ENCODE data around the gene NMRK1. TPM values are rescaled to one million over a fixed set of nuclear protein-coding genes. Genes with fewer than 3 reads are reported as not detected.

Gene NMRK1
- total and polyA plus RNA-seq, 2 of the 13 experiments (the other 11 are each of a cell fraction or from before 2014, with no cell fraction given), result 9.1 to 12.9 TPM

GRCh38 chr9:75027187-75028107, 60.5 kb downstream of the NMRK1 start (continued):
- TF ChIP-seq RERE (CRISPR knock-in tag; IDR thresholded peaks at IDR 0.05; ENCODE audit: low read depth) (0 out of 2 replicates have a peak, but pooled peaks have one; percentile 5), FOSL2 (CRISPR knock-in tag; IDR thresholded peaks at IDR 0.05) (peak; percentile 27; the same call in 1 of the 2 replicates), THYN1 (CRISPR knock-in tag; IDR thresholded peaks at IDR 0.05; ENCODE audit: borderline replicate concordance, low read depth) (no peak), BRD4 (CRISPR knock-in tag; IDR thresholded peaks at IDR 0.05) (no peak), MZF1 (CRISPR knock-in tag; IDR thresholded peaks at IDR 0.05; ENCODE audit: borderline replicate concordance) (no peak), SMARCE1 (IDR thresholded peaks at IDR 0.05; ENCODE audit: borderline replicate concordance) (no peak), GTF3A (CRISPR knock-in tag; conservative IDR thresholded peaks at IDR 0.05) (no peak), ZSCAN12 (CRISPR knock-in tag; IDR thresholded peaks at IDR 0.05) (no peak), ATF7 (IDR thresholded peaks at IDR 0.05) (no peak), ATF7 (CRISPR knock-in tag; IDR thresholded peaks at IDR 0.05) (no peak), CHD4 (IDR thresholded peaks at IDR 0.05; ENCODE audit: borderline replicate concordance, low read length) (no peak), IRF9 (CRISPR knock-in tag; IDR thresholded peaks at IDR 0.05; ENCODE audit: borderline replicate concordance) (no peak), NCOR1 (IDR thresholded peaks at IDR 0.05; ENCODE audit: borderline replicate concordance, low read length) (no peak), HMG20A (CRISPR knock-in tag; IDR thresholded peaks at IDR 0.05; ENCODE audit: borderline replicate concordance) (no peak), TARDBP (CRISPR knock-in tag; IDR thresholded peaks at IDR 0.05) (no peak), ZBTB46 (CRISPR knock-in tag; IDR thresholded peaks at IDR 0.05; ENCODE audit: borderline replicate concordance) (no peak), KLF9 (CRISPR knock-in tag; IDR thresholded peaks at IDR 0.05; ENCODE audit: low read depth) (no peak; the same call in 1 of the 2 replicates), ZNF264 (CRISPR knock-in tag; IDR thresholded peaks at IDR 0.05) (no peak), FOXK1 (CRISPR knock-in tag; IDR thresholded peaks at IDR 0.05; ENCODE audit: borderline replicate concordance, low read depth) (peak; percentile 6; the same call in 1 of the 2 replicates), FOXC1 (CRISPR knock-in tag; IDR thresholded peaks at IDR 0.05; ENCODE audit: borderline replicate concordance) (no peak), BCL6 (CRISPR knock-in tag; IDR thresholded peaks at IDR 0.05) (no peak), ZNF3 (CRISPR knock-in tag; IDR thresholded peaks at IDR 0.05) (no peak), HMG20B (CRISPR knock-in tag; conservative IDR thresholded peaks at IDR 0.05) (no peak)

All from HepG2 (cell line).